Inflammatory macrophage treated with lipopolysaccharide for 4 hours (primary cell): ENCODE data around the gene CD300LF.

Experiments
- DNase-seq: peaks from one replicate; pipeline ENCODE4 v3.0.0-alpha.2; 2020

CD300LF gene

DNA sequence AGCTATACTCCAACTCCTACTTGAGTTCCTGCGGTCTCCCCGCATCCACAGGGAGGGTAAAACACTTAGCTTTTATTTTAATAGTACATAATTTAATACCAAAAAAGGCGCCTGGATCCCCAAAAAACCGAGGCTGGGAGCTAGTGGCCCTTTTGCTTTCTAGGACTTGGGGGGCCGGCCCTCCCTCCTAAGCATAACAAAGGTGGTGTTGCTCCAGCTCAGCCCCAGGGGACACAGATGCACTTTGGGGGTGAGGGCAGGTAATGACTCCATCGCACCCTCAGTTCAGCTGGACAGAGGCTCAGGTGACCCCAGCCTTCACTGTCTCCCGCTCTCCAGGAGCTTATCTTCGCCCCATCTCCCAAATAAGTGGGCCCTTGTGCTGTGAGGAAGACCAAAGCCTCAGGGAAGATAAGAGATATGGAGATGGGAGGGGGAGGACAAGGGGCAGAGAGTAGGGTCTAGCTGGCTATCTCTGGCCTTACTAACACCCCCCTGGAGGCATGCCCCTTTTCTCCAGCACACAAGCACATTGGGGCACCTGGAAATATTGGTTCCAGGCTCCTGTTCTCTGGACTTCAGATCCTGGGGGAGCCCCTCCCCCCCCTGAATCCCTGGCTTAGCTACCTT, 32.9 kb upstream of the CD300LF start:
- DNase-seq, result no peak

DNA sequence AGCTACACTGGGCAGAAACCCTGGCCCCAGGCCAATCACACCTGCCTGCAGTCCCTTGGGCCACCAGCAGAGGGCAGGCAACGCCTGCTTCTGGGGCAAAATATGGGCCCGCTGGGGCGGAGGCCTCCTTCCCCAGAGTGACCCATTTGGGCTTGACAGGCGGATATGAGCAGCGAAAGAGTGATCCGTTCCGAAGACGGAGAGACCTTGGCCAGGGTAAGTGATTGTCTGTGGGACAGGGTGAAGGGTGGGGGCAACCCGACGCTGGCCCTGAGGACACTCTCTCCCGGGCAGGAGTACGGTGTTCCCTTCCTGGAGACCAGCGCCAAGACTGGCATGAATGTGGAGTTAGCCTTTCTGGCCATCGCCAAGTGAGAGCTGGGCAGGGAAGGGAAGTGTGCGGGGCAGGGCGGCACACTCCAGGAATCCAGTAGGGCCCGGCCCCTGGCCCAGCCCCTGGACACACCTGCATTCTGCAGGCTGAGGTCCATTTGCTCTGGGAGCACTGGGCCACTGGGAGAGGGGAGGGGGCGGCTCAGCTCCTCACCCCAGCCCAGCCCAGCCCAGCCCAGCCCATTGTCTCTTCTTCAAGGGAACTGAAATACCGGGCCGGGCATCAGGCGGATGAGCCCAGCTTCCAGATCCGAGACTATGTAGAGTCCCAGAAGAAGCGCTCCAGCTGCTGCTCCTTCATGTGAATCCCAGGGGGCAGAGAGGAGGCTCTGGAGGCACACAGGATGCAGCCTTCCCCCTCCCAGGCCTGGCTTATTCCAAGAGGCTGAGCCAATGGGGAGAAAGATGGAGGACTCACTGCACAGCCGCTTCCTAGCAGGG, 32.2 kb upstream of the CD300LF start:
- peak; percentile 68 for DNase-seq

GRCh38 chr17:74744349-74744713, 31.6 kb upstream of the CD300LF start:
- no peak for DNase-seq

GRCh38 chr17:74743755-74744154, 31.0 kb upstream of the CD300LF start:
- DNase-seq, result no peak

- DNase-seq, result no peak
These were observed 30.3 kb upstream of the CD300LF start for GRCh38 chr17:74742978-74743545.

DNA sequence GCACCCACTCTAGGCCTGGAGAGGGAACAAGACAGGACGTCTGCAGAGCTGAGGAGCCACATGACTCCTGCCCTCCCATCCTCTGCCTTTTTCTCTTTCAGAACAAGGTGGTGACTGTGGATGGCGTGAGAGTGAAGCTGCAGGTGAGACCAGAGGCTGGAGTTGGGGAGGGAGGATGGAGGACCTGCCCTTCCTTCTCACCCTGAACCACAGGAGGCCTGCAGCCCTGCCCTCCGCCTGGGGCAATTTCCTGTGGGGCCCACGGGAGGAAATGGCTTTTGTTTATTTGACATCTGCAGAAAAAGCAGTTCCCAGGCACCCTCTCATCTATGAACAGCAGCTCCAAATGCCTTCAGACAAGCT, 29.4 kb upstream of the CD300LF start:
- DNase-seq, result peak; percentile 9

DNA sequence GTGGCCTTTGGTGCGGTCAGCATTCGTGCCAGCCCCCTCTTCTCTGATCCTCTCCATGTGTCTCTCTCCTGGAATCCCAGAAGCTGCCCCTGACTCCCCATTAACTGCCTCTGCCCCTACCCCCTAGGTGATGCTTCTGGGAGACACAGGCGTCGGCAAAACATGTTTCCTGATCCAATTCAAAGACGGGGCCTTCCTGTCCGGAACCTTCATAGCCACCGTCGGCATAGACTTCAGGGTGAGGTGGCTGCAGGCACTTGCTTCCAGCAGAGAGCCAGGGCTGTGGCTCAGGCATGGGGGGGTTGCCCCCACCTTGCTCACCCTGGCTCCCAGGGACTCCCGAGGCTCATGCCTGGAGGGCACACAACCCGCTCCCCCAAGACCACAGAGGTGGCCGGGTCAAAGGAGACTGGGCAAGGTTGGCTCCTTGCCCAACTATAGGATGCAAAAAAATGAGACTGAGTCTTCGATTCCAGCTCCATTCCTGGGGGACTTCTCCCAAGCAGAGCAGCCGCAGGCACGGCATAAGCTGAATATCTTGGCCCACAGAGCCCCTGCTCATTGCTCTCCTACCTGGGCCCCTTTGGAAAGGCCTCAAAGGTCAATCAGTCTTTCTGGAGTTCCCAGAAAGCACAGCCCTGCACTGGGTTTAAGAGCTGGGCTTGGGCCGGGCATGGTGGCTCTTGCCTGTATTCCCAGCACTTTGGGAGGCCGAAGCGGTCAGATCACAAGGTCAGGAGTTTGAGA, 28.1 kb upstream of the CD300LF start:
- DNase-seq, result no peak

GRCh38 chr17:74740173-74740572, 27.4 kb upstream of the CD300LF start:
- DNase-seq, result peak; percentile 29

- DNase-seq, result no peak
These were observed 26.6 kb upstream of the CD300LF start for GRCh38 chr17:74739227-74739831.

DNA sequence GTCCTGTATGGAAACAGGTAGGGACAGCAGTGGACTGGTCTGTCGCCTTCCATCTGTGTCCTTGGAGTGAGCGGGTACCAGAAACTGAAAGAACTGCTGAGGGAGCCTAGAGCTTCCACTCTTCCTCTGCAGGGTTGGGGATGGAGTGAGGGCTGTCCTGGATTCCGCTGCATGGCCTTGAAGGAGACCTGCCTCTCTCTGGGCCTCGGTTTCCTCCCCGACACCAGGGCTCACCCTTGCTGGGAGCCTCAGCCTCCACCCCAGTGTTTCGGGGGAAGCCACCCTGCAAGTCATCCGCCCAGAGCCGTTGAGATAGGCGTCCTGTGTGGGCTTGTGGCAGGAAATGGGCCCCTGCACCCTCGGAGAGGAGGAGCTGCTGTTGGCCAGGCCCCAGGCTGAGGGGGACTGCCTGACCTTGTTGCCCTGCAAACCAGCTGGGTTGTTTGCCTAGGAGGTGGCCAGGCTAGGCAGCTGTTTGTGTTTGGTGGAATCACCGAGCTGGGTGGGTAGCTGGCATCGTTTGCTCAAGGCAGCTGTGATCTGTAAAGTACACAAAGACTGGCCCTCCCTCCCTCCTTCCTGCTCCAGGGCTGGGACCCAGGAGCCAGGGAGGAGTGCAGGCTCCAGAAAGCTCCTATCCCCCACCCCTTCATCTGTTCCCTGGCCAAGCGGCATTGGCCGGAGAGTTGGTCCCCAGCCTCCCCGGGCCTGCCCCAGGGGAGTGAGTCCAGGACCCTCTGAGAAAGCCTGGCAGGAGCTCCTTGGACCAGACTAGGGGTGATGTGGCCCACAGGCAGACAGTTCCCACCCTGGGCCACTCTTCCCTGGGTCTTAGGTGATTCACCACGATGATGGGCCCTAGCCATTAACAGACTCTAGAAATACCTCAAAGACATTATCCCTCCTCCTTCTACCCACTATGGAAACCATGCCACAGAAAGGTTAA, 25.6 kb upstream of the CD300LF start:
- peak; percentile 20 for DNase-seq

DNA sequence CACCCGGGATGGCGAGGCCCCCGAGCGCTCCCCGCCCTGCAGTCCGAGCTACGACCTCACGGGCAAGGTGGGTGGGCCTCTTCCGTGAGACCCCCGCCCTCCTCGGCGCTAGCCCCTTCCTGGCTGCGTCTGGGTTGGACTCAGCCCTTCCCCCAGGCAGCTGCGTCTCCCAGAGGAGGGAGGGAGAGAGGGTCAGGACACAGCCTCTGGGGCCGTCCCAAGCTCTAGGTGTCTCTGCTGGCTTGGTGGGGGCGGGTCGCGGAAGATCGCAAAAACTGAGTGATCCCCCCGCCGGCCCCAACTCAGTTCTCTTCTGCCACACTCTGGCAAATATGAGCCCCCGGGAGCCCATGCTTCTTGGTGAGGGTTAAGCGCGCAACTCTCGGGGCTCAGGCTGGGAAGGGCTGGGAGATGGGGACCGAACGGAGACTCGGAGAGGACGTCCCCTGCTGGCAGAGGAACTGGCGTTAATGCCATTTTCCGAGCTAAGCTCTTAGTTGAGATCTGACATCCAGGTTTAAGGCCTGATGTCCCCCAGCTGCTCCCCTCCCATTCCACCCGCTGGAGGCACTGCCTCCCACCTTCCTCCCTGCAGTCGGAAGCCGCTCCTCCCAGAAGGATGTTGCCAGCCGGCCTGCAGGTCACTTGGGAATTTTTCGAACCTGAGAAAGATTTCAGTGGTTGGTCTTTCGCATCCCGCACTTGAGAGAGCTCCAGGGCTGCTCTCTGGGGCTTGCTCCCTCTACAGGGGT, 24.8 kb upstream of the CD300LF start:
- DNase-seq, result peak; percentile 62

GRCh38 chr17:74736513-74737298, 24.0 kb upstream of the CD300LF start, which contains the start of gene RAB37:
Gene RAB37 (plus strand): TSS chr17:74737256. CDS start chr17:74737273, 17 bp downstream.
- DNase-seq, result peak; percentile 58

- DNase-seq, result no peak
These were observed 21.5 kb upstream of the CD300LF start for GRCh38 chr17:74734256-74734655.

GRCh38 chr17:74733365-74734122, 20.8 kb upstream of the CD300LF start:
- no peak for DNase-seq

GRCh38 chr17:74732042-74732867, 19.5 kb upstream of the CD300LF start:
- no peak for DNase-seq

DNA sequence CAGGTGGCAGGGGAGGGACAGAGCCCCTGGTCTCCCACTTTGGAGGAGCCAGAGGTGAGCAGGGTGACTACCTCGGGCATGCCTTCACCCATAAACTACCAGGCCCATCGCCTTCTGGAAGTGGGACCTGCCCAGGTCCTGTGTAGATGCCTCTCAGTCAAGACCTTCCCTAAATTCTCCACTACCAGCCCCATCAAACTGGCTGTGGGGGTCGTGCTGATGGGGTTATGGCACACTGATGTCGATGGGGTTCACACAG, 18.6 kb upstream of the CD300LF start:
- no peak for DNase-seq

DNA sequence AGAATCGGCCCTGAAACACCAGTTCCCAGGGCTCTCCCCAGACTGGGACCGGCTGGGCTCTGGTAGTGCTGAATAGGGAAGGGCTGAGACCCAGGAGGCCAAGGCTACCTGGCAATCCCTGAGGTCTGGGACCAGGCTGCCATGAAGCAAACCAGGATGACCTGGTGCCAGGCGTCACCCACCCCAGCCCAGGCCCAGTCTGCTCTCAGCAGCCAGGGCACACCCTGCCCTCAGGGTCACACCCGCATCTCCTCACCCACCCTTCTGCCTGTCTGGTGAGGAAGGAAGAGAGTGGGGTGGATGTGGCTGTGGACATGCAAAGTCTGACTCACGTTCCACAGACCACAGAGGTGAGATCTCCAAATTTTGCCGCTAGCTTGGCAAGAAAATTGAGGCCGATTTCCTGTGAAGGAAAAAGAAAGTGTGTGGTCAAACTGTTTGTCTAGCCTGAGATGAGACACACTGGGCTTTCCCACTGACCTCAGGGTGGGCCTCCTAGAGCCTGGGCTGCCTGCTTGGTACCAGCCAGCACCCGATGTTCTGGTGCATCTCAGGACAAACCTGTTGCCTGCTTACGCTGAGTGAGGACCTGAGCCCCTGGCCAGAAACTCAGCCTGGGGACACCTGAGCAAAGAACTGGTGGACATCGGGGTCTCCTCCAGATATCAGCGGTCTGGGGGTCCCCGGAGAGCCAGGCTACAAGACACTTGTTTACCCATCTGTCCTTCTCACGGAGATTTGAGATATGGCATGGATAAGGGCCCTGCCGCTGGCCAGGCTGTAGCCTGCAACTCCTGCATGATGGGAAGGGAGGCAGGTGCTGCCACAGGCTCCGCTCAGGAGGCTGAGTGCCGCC, 18.0 kb upstream of the CD300LF start:
- peak; percentile 48 for DNase-seq

DNA sequence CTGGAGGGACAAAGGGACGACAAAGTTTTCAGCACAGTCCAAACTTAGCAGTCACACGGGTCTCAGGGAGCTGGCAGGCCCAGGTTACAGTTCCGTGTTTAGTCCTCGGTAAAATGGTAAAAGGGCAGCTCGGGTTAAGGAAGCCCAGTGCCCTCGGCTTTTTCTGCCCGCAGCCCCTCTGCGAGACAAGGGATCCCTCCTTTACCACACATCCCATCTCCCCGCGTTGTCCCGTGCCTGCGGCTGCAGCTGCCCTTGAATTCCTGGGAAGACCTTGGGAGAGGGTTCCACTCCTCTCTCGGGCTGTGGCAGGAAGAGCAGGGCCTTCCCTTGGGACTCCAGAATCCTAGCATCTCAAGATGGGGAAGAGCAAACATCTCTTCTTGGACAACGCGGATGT, 17.1 kb upstream of the CD300LF start:
- no peak for DNase-seq
